ENCODE results near the gene UBR3. TPM values are rescaled to one million over a fixed set of nuclear protein-coding genes. Genes with fewer than 3 reads are reported as not detected.
"Not testable (repeated sequence)": the region's sequence is repeated elsewhere in the genome, so short reads cannot be mapped to it uniquely, and the experiment has no call there.

Gene UBR3
- total RNA-seq, 1 donor from 2014 or later: 35.6 TPM

GRCh38 chr2:169845016-169845415, 17.8 kb downstream of the UBR3 start:
- H3K9me3 Mint-ChIP-seq: no peaks in the 10 kb centered on the region
- no peak overlapping the region for H3K4me3 Mint-ChIP-seq
- DNase-seq (no peak), ATAC-seq (ENCODE audit: low read depth) (no peak)
- ChIA-PET CTCF (no interaction called here), POLR2A (no interaction called here)
- intact Hi-C loops (cut with micrococcal nuclease): no loop called here
- H3K4me1 Mint-ChIP-seq: peaks cover 12% of the 10 kb centered on the region
- TF ChIP-seq, protein P1, sequence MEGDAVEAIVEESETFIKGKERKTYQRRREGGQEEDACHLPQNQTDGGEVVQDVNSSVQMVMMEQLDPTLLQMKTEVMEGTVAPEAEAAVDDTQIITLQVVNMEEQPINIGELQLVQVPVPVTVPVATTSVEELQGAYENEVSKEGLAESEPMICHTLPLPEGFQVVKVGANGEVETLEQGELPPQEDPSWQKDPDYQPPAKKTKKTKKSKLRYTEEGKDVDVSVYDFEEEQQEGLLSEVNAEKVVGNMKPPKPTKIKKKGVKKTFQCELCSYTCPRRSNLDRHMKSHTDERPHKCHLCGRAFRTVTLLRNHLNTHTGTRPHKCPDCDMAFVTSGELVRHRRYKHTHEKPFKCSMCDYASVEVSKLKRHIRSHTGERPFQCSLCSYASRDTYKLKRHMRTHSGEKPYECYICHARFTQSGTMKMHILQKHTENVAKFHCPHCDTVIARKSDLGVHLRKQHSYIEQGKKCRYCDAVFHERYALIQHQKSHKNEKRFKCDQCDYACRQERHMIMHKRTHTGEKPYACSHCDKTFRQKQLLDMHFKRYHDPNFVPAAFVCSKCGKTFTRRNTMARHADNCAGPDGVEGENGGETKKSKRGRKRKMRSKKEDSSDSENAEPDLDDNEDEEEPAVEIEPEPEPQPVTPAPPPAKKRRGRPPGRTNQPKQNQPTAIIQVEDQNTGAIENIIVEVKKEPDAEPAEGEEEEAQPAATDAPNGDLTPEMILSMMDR (IDR thresholded peaks at IDR 0.05): no peak
- peaks cover 15% of the 10 kb centered on the region for H3K36me3 Mint-ChIP-seq (ENCODE audit: low read depth)
- no peaks in the 10 kb centered on the region for H3K27me3 Mint-ChIP-seq
- H3K27ac Mint-ChIP-seq: no peak overlapping the region

- H3K4me1 Mint-ChIP-seq: peaks cover 26% of the 10 kb centered on the region
- POLR2A ChIA-PET; H3K27ac Mint-ChIP-seq; H3K9me3 Mint-ChIP-seq; DNase-seq; H3K27me3 Mint-ChIP-seq; intact Hi-C loops (cut with micrococcal nuclease); ATAC-seq (ENCODE audit: low read depth); H3K4me3 Mint-ChIP-seq; CTCF ChIA-PET: not testable (repeated sequence)
- H3K36me3 Mint-ChIP-seq (ENCODE audit: low read depth): peaks cover 11% of the 10 kb centered on the region
Measured at GRCh38 chr2:169848959-169849693, 21.9 kb downstream of the UBR3 start.

DNA sequence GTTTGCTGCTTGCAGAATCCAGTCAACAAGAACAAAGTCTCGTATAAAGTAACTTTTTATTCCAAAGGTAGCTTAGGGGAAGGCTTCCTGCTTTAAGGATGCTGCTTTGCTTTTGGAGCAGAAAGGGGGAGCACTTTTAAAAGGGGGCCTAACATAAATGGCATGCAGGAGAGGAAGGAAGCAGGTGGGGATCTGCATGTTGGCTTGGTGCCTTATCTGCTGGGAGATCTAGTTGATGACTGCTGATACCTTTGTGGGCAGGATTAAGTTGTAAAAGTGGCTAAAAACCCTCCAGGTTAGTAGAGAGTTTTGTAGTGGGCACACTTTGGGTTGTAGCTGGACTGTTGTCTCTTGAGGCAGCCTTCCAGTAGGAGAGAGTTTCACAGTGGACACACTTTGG, 22.5 kb downstream of the UBR3 start:
- intact Hi-C loops (cut with micrococcal nuclease): no loop called here
- H3K9me3 Mint-ChIP-seq: no peaks in the 10 kb centered on the region
- H3K4me1 Mint-ChIP-seq: peaks cover 25% of the 10 kb centered on the region
- DNase-seq: no peak
- TF ChIP-seq, protein P1 (IDR thresholded peaks at IDR 0.05): no peak
- no peak overlapping the region for H3K27ac Mint-ChIP-seq
- CTCF ChIA-PET: no interaction called here
- ATAC-seq (ENCODE audit: low read depth): no peak
- no peak overlapping the region for H3K4me3 Mint-ChIP-seq
- POLR2A ChIA-PET: no interaction called here
- H3K27me3 Mint-ChIP-seq: no peaks in the 10 kb centered on the region
- peaks cover 10% of the 10 kb centered on the region for H3K36me3 Mint-ChIP-seq (ENCODE audit: low read depth)

DNA sequence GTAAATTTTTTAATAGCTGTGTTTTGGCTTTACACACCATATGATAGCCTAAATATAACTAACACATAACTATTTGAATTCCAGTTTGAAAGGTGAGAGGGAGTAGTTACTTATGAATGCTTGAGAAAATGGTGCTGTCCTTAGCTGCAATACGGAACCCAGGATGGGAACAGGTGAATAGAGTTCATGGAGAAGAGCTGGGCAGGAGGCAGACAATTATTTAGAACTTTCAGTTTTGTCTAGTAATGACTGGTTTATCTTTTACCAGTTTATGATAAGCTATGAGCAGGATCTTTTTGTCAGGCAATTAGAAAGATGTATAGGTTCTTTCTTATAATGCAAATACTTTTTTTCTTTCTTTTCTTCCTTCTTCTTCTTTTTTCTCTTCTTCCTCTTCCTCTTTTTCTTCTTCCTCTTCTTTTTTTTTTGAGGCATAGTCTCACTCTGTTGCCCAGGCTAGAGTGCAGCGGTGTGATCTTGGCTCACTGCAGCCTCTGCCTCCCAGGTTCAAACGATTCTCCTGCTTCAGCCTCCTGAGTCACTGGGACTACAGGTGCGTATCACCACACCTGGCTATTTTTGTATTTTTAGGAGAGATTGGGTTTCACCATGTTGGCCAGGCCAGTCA, 25.9 kb downstream of the UBR3 start:
- ChIA-PET POLR2A (interaction anchor here (0.7 kb wide), 1 partner anchor 206 kb away, joined by 5 read pairs; no protein-coding TSS in a partner anchor), CTCF (no interaction called here)

GRCh38 chr2:169855281-169856258, 28.3 kb downstream of the UBR3 start:
- ATAC-seq (ENCODE audit: low read depth); intact Hi-C loops (cut with micrococcal nuclease); POLR2A ChIA-PET; CTCF ChIA-PET; H3K36me3 Mint-ChIP-seq (ENCODE audit: low read depth); H3K27me3 Mint-ChIP-seq; H3K27ac Mint-ChIP-seq; DNase-seq; H3K9me3 Mint-ChIP-seq; H3K4me3 Mint-ChIP-seq: not testable (repeated sequence)
- H3K4me1 Mint-ChIP-seq: peaks cover 17% of the 10 kb centered on the region

More for the DNA sequence above, 25.9 kb downstream of the UBR3 start:
- H3K36me3 Mint-ChIP-seq (ENCODE audit: low read depth): peaks cover 8% of the 10 kb centered on the region
- DNase-seq (no peak), ATAC-seq (ENCODE audit: low read depth) (no peak)
- no peaks in the 10 kb centered on the region for H3K9me3 Mint-ChIP-seq
- H3K27me3 Mint-ChIP-seq: no peaks in the 10 kb centered on the region
- peaks cover 21% of the 10 kb centered on the region for H3K4me1 Mint-ChIP-seq
- peak overlapping the region; percentile 25 for H3K27ac Mint-ChIP-seq
- peak overlapping the region; percentile 21 for H3K4me3 Mint-ChIP-seq
- TF ChIP-seq, protein P1 (IDR thresholded peaks at IDR 0.05): no peak
- intact Hi-C loops (cut with micrococcal nuclease): no loop called here

Data from activated B cell treated with CpG ODN at 0.5 μM for 24 hours (primary cell).